Neural cell (in vitro differentiated cells): Measurements from ENCODE around the gene CYB5A. TPM values are rescaled to one million over a fixed set of nuclear protein-coding genes. Genes with fewer than 3 reads are reported as not detected.

Experiments used
- H2AFZ ChIP-seq: fragments of 200-600, 300-800 bp; sonication (generic), shearing (Covaris generic); 2 replicates; pipeline ENCODE4 v1.6.0; 2014; ENCODE audit warnings: low read depth, mild to moderate bottlenecking, antibody characterized with exemption, low read length, moderate library complexity
- H3F3A ChIP-seq: fragments of 200-600 bp; shearing (Covaris generic); 2 replicates; pipeline ENCODE4 v1.6.1; 2016; ENCODE audit warnings: mild to moderate bottlenecking, moderate library complexity, mixed read lengths, antibody characterized with exemption, low read length; ENCODE audit not compliant: insufficient read depth, poor library complexity, severe bottlenecking
- H3K27ac ChIP-seq: fragments of 200-600, 300-800 bp; sonication (generic), shearing (Covaris generic); 2 replicates; pipeline ENCODE4 v1.5.1; 2014; ENCODE audit warnings: mild to moderate bottlenecking, low read length, moderate library complexity
- H3K27me3 ChIP-seq: fragments of 300-800, 200-600 bp; sonication (generic), shearing (Covaris generic); 2 replicates; pipeline ENCODE4 v1.6.0; 2014; ENCODE audit warnings: mild to moderate bottlenecking, low read depth, low read length, moderate library complexity; ENCODE audit not compliant: insufficient read depth
- H3K36me3 ChIP-seq: fragments of 300-800, 200-600 bp; sonication (generic), shearing (Covaris generic); 2 replicates; pipeline ENCODE4 v1.5.1; 2014; ENCODE audit warnings: mild to moderate bottlenecking, antibody characterized with exemption, low read length, moderate library complexity; ENCODE audit not compliant: insufficient read depth
- H3K4me2 ChIP-seq: fragments of 300-800, 200-600 bp; sonication (generic), shearing (Covaris generic); 2 replicates; pipeline ENCODE4 v1.6.0; 2014; ENCODE audit warnings: mild to moderate bottlenecking, low read length
- H3K4me3 ChIP-seq: fragments of 300-800, 200-600 bp; sonication (generic), shearing (Covaris generic); 2 replicates; pipeline ENCODE4 v1.5.1; 2014; ENCODE audit warnings: mild to moderate bottlenecking, low read length, moderate library complexity
- H3K79me2 ChIP-seq: fragments of 200-600 bp; shearing (Covaris generic); replicated peaks from 2 replicates; pipeline ENCODE4 v1.6.0; 2014; ENCODE audit warnings: mild to moderate bottlenecking, low read length, moderate library complexity; ENCODE audit not compliant: insufficient read depth
- H3K9ac ChIP-seq: fragments of 300-800, 200-600 bp; sonication (generic), shearing (Covaris generic); 2 replicates; pipeline ENCODE4 v1.6.1; 2016; ENCODE audit warnings: mild to moderate bottlenecking, low read length, mixed read lengths
- H3K9me2 ChIP-seq: fragments of 200-600 bp; shearing (Covaris generic); 2 replicates; pipeline ENCODE4 v1.6.1; 2016; ENCODE audit warnings: mild to moderate bottlenecking, low read length, mixed read lengths; ENCODE audit not compliant: insufficient read depth
- H3K9me3 ChIP-seq: fragments of 200-600, 300-800 bp; sonication (generic), shearing (Covaris generic); 2 replicates; pipeline ENCODE4 v1.6.1; 2016; ENCODE audit warnings: mild to moderate bottlenecking, mixed run types, low read length, moderate library complexity, mixed read lengths
- H4K20me1 ChIP-seq: fragments of 200-600 bp; shearing (Covaris generic); 2 replicates; pipeline ENCODE4 v1.6.1; 2016; ENCODE audit warnings: mild to moderate bottlenecking, mixed run types; ENCODE audit not compliant: insufficient read depth
- EP300 ChIP-seq: fragments of 450-650 bp; conservative IDR thresholded peaks from 2 replicates; pipeline ENCODE4 v1.6.1; 2014; ENCODE audit warnings: antibody characterized with exemption, mild to moderate bottlenecking, moderate library complexity; ENCODE audit not compliant: poor library complexity, severe bottlenecking
- EZH2 ChIP-seq: fragments of 200-600, 300-800 bp; shearing (Covaris generic), sonication (generic); IDR thresholded peaks from 2 replicates; pipeline ENCODE4 v1.6.1; 2014; ENCODE audit warnings: antibody characterized with exemption, low read length, borderline replicate concordance, mild to moderate bottlenecking; ENCODE audit not compliant: insufficient read depth, poor library complexity, severe bottlenecking
- MXI1 ChIP-seq: fragments of 450-650 bp; conservative IDR thresholded peaks from 2 replicates; pipeline ENCODE4 v1.6.1; 2014; ENCODE audit warnings: antibody characterized with exemption, mild to moderate bottlenecking; ENCODE audit not compliant: poor library complexity, severe bottlenecking
- POLR2AphosphoS5 ChIP-seq: IDR thresholded peaks from 2 replicates; pipeline ENCODE4 v1.6.1; 2012
- RAD21 ChIP-seq: fragments of 450-650 bp; conservative IDR thresholded peaks from 2 replicates; pipeline ENCODE4 v1.6.1; 2014; ENCODE audit warnings: antibody characterized with exemption, mild to moderate bottlenecking, moderate library complexity
- SMC3 ChIP-seq: fragments of 450-650 bp; conservative IDR thresholded peaks from 2 replicates; pipeline ENCODE4 v1.6.1; 2014; ENCODE audit warnings: antibody characterized with exemption, mild to moderate bottlenecking, moderate library complexity; ENCODE audit not compliant: poor library complexity
- TAF1 ChIP-seq: IDR thresholded peaks from 2 replicates; pipeline ENCODE4 v1.6.1; 2012; ENCODE audit warnings: low read depth
- polyA plus RNA-seq: library from polyadenylated mRNA; depleted of rRNA; stranded (reverse); fragments of >200 nt; gene quantifications from 2 replicates; pipeline ENCODE4 v1.2.3, GENCODE V29; 2014
- TF ChIP-seq, protein P1 (sequence below): IDR thresholded peaks from 2 replicates; pipeline ENCODE4 v1.6.1; 2012; ENCODE audit warnings: borderline replicate concordance
- TF ChIP-seq, protein P2 (sequence below): fragments of 450-650 bp; IDR thresholded peaks from 2 replicates; pipeline ENCODE4 v1.5.1; 2014; ENCODE audit warnings: antibody characterized with exemption, mild to moderate bottlenecking, moderate library complexity; ENCODE audit not compliant: poor library complexity, severe bottlenecking

Gene CYB5A
- polyA plus RNA-seq, 1 donor from 2014 or later: 35.4 TPM

GRCh38 chr18:74251297-74252038, 40.3 kb downstream of the CYB5A start:
- no peak overlapping the region for H3K9ac ChIP-seq
- no peaks in the 10 kb centered on the region for H3K27me3 ChIP-seq
- no peak overlapping the region for H3K4me3 ChIP-seq
- H4K20me1 ChIP-seq: no peaks in the 10 kb centered on the region
- no peak overlapping the region for H2AFZ ChIP-seq
- H3K79me2 ChIP-seq: no peaks in the 10 kb centered on the region
- no peak overlapping the region for H3K27ac ChIP-seq
- H3F3A ChIP-seq: no peaks in the 10 kb centered on the region
- H3K4me2 ChIP-seq: no peak overlapping the region
- TF ChIP-seq POLR2AphosphoS5 (no peak), SMC3 (no peak), RAD21 (no peak), MXI1 (no peak), EP300 (no peak), EZH2 (no peak), TAF1 (no peak)
- TF ChIP-seq, protein P1, sequence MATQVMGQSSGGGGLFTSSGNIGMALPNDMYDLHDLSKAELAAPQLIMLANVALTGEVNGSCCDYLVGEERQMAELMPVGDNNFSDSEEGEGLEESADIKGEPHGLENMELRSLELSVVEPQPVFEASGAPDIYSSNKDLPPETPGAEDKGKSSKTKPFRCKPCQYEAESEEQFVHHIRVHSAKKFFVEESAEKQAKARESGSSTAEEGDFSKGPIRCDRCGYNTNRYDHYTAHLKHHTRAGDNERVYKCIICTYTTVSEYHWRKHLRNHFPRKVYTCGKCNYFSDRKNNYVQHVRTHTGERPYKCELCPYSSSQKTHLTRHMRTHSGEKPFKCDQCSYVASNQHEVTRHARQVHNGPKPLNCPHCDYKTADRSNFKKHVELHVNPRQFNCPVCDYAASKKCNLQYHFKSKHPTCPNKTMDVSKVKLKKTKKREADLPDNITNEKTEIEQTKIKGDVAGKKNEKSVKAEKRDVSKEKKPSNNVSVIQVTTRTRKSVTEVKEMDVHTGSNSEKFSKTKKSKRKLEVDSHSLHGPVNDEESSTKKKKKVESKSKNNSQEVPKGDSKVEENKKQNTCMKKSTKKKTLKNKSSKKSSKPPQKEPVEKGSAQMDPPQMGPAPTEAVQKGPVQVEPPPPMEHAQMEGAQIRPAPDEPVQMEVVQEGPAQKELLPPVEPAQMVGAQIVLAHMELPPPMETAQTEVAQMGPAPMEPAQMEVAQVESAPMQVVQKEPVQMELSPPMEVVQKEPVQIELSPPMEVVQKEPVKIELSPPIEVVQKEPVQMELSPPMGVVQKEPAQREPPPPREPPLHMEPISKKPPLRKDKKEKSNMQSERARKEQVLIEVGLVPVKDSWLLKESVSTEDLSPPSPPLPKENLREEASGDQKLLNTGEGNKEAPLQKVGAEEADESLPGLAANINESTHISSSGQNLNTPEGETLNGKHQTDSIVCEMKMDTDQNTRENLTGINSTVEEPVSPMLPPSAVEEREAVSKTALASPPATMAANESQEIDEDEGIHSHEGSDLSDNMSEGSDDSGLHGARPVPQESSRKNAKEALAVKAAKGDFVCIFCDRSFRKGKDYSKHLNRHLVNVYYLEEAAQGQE: no peak
- TF ChIP-seq, protein P2, sequence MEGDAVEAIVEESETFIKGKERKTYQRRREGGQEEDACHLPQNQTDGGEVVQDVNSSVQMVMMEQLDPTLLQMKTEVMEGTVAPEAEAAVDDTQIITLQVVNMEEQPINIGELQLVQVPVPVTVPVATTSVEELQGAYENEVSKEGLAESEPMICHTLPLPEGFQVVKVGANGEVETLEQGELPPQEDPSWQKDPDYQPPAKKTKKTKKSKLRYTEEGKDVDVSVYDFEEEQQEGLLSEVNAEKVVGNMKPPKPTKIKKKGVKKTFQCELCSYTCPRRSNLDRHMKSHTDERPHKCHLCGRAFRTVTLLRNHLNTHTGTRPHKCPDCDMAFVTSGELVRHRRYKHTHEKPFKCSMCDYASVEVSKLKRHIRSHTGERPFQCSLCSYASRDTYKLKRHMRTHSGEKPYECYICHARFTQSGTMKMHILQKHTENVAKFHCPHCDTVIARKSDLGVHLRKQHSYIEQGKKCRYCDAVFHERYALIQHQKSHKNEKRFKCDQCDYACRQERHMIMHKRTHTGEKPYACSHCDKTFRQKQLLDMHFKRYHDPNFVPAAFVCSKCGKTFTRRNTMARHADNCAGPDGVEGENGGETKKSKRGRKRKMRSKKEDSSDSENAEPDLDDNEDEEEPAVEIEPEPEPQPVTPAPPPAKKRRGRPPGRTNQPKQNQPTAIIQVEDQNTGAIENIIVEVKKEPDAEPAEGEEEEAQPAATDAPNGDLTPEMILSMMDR: no peak
- H3K9me3 ChIP-seq: no peaks in the 10 kb centered on the region
- no peaks in the 10 kb centered on the region for H3K9me2 ChIP-seq
- H3K36me3 ChIP-seq: no peaks in the 10 kb centered on the region

DNA sequence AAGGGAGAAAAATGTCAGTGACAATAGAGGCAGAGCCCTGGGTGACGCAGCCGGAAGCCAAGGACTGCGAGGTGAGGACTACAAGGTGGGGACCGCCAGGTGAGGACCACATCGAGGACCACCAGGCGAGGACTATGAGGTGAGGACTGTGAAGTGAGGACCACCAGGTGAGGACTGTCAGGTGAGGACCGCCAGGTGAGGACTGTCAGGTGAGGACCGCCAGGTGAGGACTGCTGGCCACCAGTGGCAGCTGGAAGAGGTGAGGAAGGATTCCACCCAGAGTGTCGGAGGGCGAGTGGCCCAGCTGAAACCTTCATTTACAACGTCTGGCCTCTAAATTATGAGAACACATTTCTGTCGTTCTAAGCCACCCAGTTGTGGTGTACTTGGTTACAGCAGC, 41.6 kb downstream of the CYB5A start:
- Histone ChIP-seq H3K27me3 (no peaks in the 10 kb centered on the region), H3K4me2 (no peak overlapping the region), H3K9me3 (no peaks in the 10 kb centered on the region), H4K20me1 (no peaks in the 10 kb centered on the region), H3K9me2 (no peaks in the 10 kb centered on the region), H2AFZ (no peak overlapping the region), H3K79me2 (no peaks in the 10 kb centered on the region), H3K27ac (no peak overlapping the region), H3K9ac (no peak overlapping the region), H3K36me3 (no peaks in the 10 kb centered on the region), H3F3A (no peaks in the 10 kb centered on the region), H3K4me3 (no peak overlapping the region)
- TF ChIP-seq SMC3 (no peak), TAF1 (no peak), EP300 (no peak), MXI1 (no peak), EZH2 (no peak), POLR2AphosphoS5 (no peak), RAD21 (no peak)
- TF ChIP-seq, protein P1: no peak
- TF ChIP-seq, protein P2: no peak
